Stimulated activated naive CD8-positive, alpha-beta T cell treated with anti-CD3 and anti-CD28 coated beads, Interleukin-15, amount 100 ng/mL, for 72 hours (primary cell): ENCODE data around the gene INS.
"Not testable (repeated sequence)": the region's sequence is repeated elsewhere in the genome, so short reads cannot be mapped to it uniquely, and the experiment has no call there.

ENCODE experiments used
- ATAC-seq: fragments of 150-1000 bp; cut with Tn5 transposase; 2 replicates; pipeline ENCODE4 v1.10.0; 2021; ENCODE audit warnings: mild to moderate bottlenecking, moderate library complexity
- DNase-seq, 2 donors: peaks; one replicate each; pipeline ENCODE4 v3.0.0; 2021 to 2022
- H3K27ac Mint-ChIP-seq, 2 donors: one replicate each; pipeline ENCODE4 v1.8.0; 2022; ENCODE audit warnings: mild to moderate bottlenecking in 2 of 2, mixed read lengths in 2 of 2, moderate library complexity in 2 of 2
- H3K27me3 Mint-ChIP-seq: one replicate; pipeline ENCODE4 v1.8.0; 2022; ENCODE audit warnings: mixed read lengths
- H3K4me1 Mint-ChIP-seq: one replicate; pipeline ENCODE4 v1.8.0; 2022; ENCODE audit warnings: mild to moderate bottlenecking, mixed read lengths
- H3K4me3 Mint-ChIP-seq, 2 donors: one replicate each; pipeline ENCODE4 v1.8.0; 2022; ENCODE audit warnings: mild to moderate bottlenecking in 2 of 2, mixed read lengths in 2 of 2, moderate library complexity in 1 of 2
- H3K9me3 Mint-ChIP-seq, 2 donors: one replicate each; pipeline ENCODE4 v1.8.0; 2022; ENCODE audit warnings: mixed read lengths in 2 of 2

Gene INS

GRCh38 chr11:2202071-2202899 lies 41.3 kb upstream of the INS start:
- Mint-ChIP-seq H3K27ac (peak overlapping the region in 1 of 2 donors; percentile 55), H3K9me3 (peaks cover 0 to 5% of the 10 kb centered on the region in 2 donors), H3K27me3 (peaks cover 2% of the 10 kb centered on the region), H3K4me1 (peaks cover under 1% of the 10 kb centered on the region), H3K4me3 (no peak overlapping the region)
- ATAC-seq (no peak), DNase-seq (no peak)

- Mint-ChIP-seq H3K4me3 (no peak overlapping the region), H3K9me3 (peaks cover 0 to 5% of the 10 kb centered on the region in 2 donors), H3K4me1 (peaks cover 8% of the 10 kb centered on the region), H3K27ac (no peak overlapping the region), H3K27me3 (peaks cover 10% of the 10 kb centered on the region)
- ATAC-seq (no peak), DNase-seq (no peak)
Measured at GRCh38 chr11:2201542-2201941, 40.5 kb upstream of the INS start.

GRCh38 chr11:2200957-2201519 lies 40.0 kb upstream of the INS start:
- Mint-ChIP-seq H3K4me1 (peaks cover 13% of the 10 kb centered on the region), H3K4me3 (no peak overlapping the region), H3K9me3 (peaks cover 0 to 5% of the 10 kb centered on the region in 2 donors), H3K27ac (no peak overlapping the region), H3K27me3 (peaks cover 15% of the 10 kb centered on the region)
- ATAC-seq (no peak), DNase-seq (no peak)

GRCh38 chr11:2200536-2200935 lies 39.5 kb upstream of the INS start:
- ATAC-seq (no peak), DNase-seq (no peak)
- Mint-ChIP-seq H3K9me3 (peaks cover 0 to 5% of the 10 kb centered on the region in 2 donors), H3K4me3 (no peak overlapping the region), H3K4me1 (peaks cover 14% of the 10 kb centered on the region), H3K27ac (no peak overlapping the region), H3K27me3 (peaks cover 20% of the 10 kb centered on the region)

- H3K4me3 Mint-ChIP-seq: no peak overlapping the region
Measured at GRCh38 chr11:2199466-2200341, 38.7 kb upstream of the INS start.

GRCh38 chr11:2198621-2199365 lies 37.8 kb upstream of the INS start:
- DNase-seq (no peak), ATAC-seq (no peak)
- Mint-ChIP-seq H3K27me3 (peaks cover 20% of the 10 kb centered on the region), H3K4me1 (peaks cover 14% of the 10 kb centered on the region), H3K27ac (no peak overlapping the region), H3K9me3 (peaks cover 0 to 5% of the 10 kb centered on the region in 2 donors), H3K4me3 (no peak overlapping the region)

More at GRCh38 chr11:2199466-2200341, 38.7 kb upstream of the INS start:
- Mint-ChIP-seq H3K27me3 (peaks cover 20% of the 10 kb centered on the region), H3K9me3 (peaks cover 0 to 5% of the 10 kb centered on the region in 2 donors), H3K4me1 (peaks cover 14% of the 10 kb centered on the region), H3K27ac (no peak overlapping the region)
- no peak for DNase-seq
- ATAC-seq: no peak

GRCh38 chr11:2197771-2198520 lies 36.9 kb upstream of the INS start:
- H3K4me1 Mint-ChIP-seq: peaks cover 14% of the 10 kb centered on the region
- no peak for ATAC-seq
- no peak overlapping the region for H3K4me3 Mint-ChIP-seq
- H3K27ac Mint-ChIP-seq: no peak overlapping the region
- H3K27me3 Mint-ChIP-seq: peaks cover 20% of the 10 kb centered on the region
- DNase-seq: no peak
- H3K9me3 Mint-ChIP-seq: peaks cover 0 to 5% of the 10 kb centered on the region in 2 donors

- peak; percentile 79 for ATAC-seq
- no peak overlapping the region for H3K4me3 Mint-ChIP-seq
- DNase-seq: peak; percentile 66 to 75
- peaks cover 0 to 5% of the 10 kb centered on the region in 2 donors for H3K9me3 Mint-ChIP-seq
- peaks cover 14% of the 10 kb centered on the region for H3K4me1 Mint-ChIP-seq
- H3K27ac Mint-ChIP-seq: no peak overlapping the region
- H3K27me3 Mint-ChIP-seq: peaks cover 20% of the 10 kb centered on the region
Measured at GRCh38 chr11:2196970-2197770, 36.2 kb upstream of the INS start.

- Mint-ChIP-seq H3K4me3 (no peak overlapping the region), H3K27ac (no peak overlapping the region), H3K4me1 (peaks cover 19% of the 10 kb centered on the region), H3K9me3 (no peaks in the 10 kb centered on the region), H3K27me3 (peaks cover 26% of the 10 kb centered on the region)
- no peak for ATAC-seq
- DNase-seq: no peak
Measured at GRCh38 chr11:2195756-2196088, 34.7 kb upstream of the INS start.

- Mint-ChIP-seq H3K27me3 (peaks cover 28% of the 10 kb centered on the region), H3K27ac (no peak overlapping the region), H3K4me3 (no peak overlapping the region), H3K9me3 (no peaks in the 10 kb centered on the region), H3K4me1 (peaks cover 21% of the 10 kb centered on the region)
- ATAC-seq: peak; percentile 13
- DNase-seq: peak; percentile 49 to 53
Measured at GRCh38 chr11:2194877-2195755, 34.1 kb upstream of the INS start.

- H3K27ac Mint-ChIP-seq, ATAC-seq, DNase-seq, H3K4me3 Mint-ChIP-seq, H3K9me3 Mint-ChIP-seq: not testable (repeated sequence)
- Mint-ChIP-seq H3K4me1 (peaks cover 21% of the 10 kb centered on the region), H3K27me3 (peaks cover 28% of the 10 kb centered on the region)
Measured at GRCh38 chr11:2193888-2194595, 33.0 kb upstream of the INS start.

- Mint-ChIP-seq H3K27ac (no peak overlapping the region), H3K4me1 (peaks cover 21% of the 10 kb centered on the region), H3K4me3 (no peak overlapping the region), H3K9me3 (no peaks in the 10 kb centered on the region), H3K27me3 (peaks cover 28% of the 10 kb centered on the region)
- DNase-seq: no peak
- no peak for ATAC-seq
Measured at GRCh38 chr11:2193099-2193887, 32.3 kb upstream of the INS start.
